SK-N-SH (cell line): ENCODE results near the gene FAM107A. TPM values are rescaled to one million over a fixed set of nuclear protein-coding genes. Genes with fewer than 3 reads are reported as not detected.

Experiments
- polyA plus RNA-seq, 3 experiments: library from polyadenylated mRNA; depleted of rRNA; stranded (reverse); fragments of >200 nt; gene quantifications; 2 replicates each; pipeline ENCODE4 v1.2.3, GENCODE V29; 2012

FAM107A gene
- polyA plus RNA-seq, 1 of the 3 experiments (the other 2 are of a cell fraction) = 0.02 TPM

Other genes with a start within 250 kb of the FAM107A start
- gene PXK, start 244.5 kb downstream of the FAM107A start, polyA plus RNA-seq (2012; rRNA removed) = 8.4 and 9.3 TPM in 2 replicates
- 87.5 and 94.7 TPM in 2 replicates for gene PDHB, start 143.6 kb downstream of the FAM107A start, polyA plus RNA-seq (2012; rRNA removed)
- 7.8 and 10.1 TPM in 2 replicates for gene KCTD6, start 85.3 kb downstream of the FAM107A start, polyA plus RNA-seq (2012; rRNA removed)
- 7.1 and 9.0 TPM in 2 replicates for gene ACOX2, start 40.2 kb downstream of the FAM107A start, polyA plus RNA-seq (2012; rRNA removed)
- not detected in 2 replicates for gene FAM3D, start 89.4 kb upstream of the FAM107A start, polyA plus RNA-seq (2012; rRNA removed)